Hematopoietic multipotent progenitor cell treated with erythropoietin and hydrocortisone succinate and interleukin-3 and kit ligand, for 15 days (in vitro differentiated cells): ENCODE results near the gene TRIOBP.
"Not testable (repeated sequence)": the region's sequence is repeated elsewhere in the genome, so short reads cannot be mapped to it uniquely, and the experiment has no call there.

Source experiments
- DNase-seq: peaks from one replicate; pipeline ENCODE4 v3.0.0-alpha.2; 2015; ENCODE audit warnings: low spot score

TRIOBP gene, protein sequence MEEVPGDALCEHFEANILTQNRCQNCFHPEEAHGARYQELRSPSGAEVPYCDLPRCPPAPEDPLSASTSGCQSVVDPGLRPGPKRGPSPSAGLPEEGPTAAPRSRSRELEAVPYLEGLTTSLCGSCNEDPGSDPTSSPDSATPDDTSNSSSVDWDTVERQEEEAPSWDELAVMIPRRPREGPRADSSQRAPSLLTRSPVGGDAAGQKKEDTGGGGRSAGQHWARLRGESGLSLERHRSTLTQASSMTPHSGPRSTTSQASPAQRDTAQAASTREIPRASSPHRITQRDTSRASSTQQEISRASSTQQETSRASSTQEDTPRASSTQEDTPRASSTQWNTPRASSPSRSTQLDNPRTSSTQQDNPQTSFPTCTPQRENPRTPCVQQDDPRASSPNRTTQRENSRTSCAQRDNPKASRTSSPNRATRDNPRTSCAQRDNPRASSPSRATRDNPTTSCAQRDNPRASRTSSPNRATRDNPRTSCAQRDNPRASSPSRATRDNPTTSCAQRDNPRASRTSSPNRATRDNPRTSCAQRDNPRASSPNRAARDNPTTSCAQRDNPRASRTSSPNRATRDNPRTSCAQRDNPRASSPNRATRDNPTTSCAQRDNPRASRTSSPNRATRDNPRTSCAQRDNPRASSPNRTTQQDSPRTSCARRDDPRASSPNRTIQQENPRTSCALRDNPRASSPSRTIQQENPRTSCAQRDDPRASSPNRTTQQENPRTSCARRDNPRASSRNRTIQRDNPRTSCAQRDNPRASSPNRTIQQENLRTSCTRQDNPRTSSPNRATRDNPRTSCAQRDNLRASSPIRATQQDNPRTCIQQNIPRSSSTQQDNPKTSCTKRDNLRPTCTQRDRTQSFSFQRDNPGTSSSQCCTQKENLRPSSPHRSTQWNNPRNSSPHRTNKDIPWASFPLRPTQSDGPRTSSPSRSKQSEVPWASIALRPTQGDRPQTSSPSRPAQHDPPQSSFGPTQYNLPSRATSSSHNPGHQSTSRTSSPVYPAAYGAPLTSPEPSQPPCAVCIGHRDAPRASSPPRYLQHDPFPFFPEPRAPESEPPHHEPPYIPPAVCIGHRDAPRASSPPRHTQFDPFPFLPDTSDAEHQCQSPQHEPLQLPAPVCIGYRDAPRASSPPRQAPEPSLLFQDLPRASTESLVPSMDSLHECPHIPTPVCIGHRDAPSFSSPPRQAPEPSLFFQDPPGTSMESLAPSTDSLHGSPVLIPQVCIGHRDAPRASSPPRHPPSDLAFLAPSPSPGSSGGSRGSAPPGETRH (N-terminal part only)

GRCh38 chr22:37696657-37697537 is at the start of gene TRIOBP:
Gene TRIOBP, plus strand, starts transcription at chr22:37697048. Its CDS starts 4,318 bp downstream, at chr22:37701366.
- peak; percentile 64 for DNase-seq

DNA sequence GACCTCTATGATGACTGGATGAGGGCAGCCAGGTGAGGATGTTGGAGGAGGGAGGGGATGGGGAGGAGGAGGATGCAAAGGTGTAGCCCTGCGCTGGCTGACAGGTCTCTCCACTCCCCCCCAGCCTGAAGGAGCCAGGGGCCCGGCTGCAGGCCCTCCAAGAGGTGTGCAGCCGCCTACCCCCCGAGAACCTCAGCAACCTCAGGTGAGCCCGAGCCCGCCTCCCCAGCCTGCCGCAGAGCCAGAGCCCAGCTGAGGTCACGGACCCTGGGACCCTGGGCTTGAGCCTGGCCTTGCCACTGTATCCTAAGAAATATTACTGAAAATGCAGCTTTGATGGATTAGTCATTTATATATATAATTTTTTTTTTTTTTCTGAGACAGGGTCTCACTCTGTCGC is 49.5 kb upstream of the TRIOBP start:
- no peak for DNase-seq

- DNase-seq, result peak; percentile 80
These were observed 48.9 kb upstream of the TRIOBP start for GRCh38 chr22:37647928-37648327.

DNA sequence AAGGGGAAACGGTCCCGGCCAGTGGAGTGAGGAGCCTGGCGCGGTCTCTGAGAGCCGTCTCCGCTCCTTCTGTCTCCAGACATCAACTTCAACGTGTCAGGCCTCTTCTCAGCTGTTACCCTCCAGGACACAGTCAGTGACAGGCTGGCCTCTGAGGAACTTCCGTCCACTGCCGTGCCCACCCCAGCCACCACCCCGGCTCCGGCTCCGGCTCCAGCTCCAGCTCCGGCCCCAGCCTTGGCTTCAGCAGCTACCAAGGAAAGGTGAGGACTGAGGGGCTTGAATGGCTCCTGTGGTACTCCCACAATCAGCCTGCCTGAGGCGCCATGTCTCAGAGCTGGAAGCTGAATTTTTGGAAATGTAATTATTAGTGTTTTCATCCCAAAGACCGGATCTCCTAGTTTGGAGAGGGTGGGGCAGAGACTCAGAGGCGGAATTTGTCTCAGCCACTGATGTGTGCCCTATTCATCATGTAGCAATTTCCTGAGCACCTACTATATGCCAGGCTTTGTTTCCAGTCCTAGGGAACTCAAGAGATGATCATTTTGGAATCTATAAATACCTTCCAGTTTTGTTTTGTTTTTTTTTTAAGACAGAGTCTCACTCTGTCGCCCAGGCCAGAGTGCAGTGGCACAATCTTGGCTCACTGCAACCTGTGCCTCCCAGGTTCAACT is 46.2 kb upstream of the TRIOBP start:
- no peak for DNase-seq

DNA sequence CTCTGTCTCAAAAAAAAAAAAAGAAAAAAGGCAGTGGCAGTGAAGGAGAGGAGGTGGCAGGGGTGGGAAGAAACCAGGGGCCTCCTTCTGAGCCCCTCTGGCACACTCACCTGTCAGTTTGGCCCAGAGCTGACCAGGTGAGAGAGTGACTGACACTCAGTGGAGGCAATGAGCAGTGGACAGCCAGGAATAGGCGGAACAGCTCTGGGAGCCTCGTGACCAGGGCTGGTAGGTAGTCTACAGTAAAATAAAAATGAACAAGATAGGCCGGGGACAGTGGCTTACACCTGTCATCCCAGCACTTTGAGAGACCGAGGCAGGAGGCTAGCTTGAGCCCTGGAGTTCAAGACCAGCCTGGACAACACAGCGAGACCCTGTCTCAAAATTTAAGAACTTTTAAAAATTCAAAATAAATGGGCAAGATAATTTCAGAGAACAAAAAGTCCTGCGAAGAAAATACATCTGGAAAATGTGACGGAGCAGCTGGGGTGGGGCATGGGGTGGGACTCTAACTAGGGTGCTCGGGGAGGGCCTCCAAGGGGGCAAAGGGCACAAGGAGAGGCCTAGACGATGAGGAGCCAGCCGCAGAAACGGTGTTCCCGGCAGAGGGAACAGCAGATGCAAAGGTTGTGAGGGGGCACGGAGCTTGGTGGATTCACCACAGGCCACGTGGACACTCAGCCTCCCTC is 42.1 kb upstream of the TRIOBP start:
- no peak for DNase-seq

GRCh38 chr22:37655252-37655563 is 41.6 kb upstream of the TRIOBP start:
- no peak for DNase-seq

DNA sequence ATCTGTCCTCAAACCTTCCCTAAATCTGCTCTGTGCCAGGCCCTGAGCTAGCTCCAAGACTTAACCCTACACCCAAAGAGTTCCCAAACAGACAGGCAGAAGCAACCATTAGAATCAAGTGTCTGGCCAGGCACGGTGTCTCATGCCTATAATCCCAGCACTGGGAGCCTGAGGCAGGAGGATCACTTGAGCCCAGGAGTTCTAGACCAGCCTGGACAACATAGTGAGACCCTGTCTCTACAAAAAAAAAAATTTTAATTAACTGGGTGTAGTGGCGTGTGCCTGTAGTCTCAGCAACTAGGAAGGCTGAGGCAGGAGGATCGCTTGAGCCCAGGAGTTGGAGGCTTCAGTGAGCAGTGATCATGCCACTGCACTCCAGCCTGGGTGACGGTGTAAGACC is 40.3 kb upstream of the TRIOBP start:
- DNase-seq, result not testable (repeated sequence)

GRCh38 chr22:37657590-37658132 is 39.2 kb upstream of the TRIOBP start:
- DNase-seq, result no peak

GRCh38 chr22:37658133-37659065 is 38.4 kb upstream of the TRIOBP start, which contains the start of gene PDXP:
Gene PDXP, plus strand, starts transcription at chr22:37658723. Its CDS starts 60 bp downstream, at chr22:37658783.
- DNase-seq, result peak; percentile 98

- DNase-seq, result no peak
These were observed 37.6 kb upstream of the TRIOBP start for GRCh38 chr22:37659066-37659896.

DNA sequence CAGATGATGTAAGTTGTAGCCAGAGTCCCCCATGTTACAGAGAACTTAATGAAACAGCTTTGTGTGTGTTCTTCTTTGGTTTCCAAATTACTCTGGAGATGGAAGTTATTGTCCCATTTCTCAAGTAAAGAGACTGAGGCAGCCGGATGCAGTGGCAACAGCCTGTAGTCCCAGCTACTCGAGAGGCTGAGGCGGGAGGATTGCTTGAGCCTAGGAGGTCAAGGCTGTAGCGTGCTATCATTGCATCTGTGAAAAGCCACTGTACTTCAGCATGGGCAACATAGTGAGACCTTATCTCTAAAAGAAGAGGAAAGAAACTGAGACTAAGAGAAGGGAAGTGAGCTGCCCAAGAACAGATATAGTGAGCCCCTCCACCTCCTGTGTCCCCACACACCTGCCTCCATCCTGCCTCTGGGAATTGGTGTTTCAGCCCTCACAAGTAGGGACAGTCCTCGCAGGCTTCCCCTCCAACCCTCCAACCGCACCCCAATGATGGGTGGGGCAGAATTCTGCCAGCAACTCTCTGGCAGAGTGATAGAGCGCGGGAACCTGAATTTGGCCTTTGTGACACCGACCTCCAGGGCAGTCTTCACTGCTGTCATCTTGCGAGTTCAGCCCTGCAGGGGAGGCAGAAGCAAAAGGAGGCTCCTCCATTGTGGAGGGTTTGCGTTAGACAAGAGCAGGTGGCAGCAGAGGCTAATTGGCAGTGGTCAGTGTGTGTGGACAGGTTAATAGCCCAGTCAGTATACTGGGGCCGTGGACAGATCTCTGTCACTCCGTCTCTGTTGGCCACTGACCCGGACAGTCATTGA is 36.7 kb upstream of the TRIOBP start:
- DNase-seq, result peak; percentile 53

GRCh38 chr22:37660709-37661045 is 36.2 kb upstream of the TRIOBP start:
- DNase-seq, result no peak

DNA sequence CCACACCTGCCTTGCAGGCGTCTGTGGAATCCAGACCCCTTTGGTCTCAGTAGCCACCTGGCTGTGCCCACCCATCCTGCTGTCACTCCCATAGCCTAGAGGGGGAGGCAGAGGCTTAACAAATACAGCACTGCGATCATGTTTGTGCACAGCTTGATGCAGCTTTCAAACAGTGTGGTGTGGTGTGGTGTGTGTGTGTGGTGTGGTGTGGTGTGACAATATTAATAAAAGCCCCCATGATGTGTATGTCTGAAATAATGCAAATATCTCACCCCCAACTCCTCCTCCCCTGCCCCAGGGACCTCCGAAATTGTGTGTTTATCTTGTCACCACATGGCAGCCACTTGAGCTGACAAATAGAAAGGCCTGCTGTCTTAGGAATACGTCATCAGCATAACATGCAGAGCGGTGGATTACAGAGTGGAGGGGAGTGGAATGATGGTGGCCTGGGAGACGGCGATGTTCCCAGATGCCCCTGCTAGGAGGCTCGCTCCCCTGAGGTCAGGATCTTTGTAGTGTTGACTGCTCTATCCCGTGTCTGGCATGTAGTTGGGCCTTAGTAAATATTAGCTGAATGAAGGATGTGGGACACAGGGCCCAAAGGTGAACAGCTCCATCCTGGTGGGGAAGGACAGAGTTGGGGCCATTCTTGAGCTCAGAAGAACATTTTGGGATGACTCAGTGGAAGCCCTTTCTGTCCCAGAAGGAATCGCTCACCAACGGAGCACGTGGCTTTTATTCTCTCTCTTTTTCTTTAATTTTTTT is 35.5 kb upstream of the TRIOBP start:
- DNase-seq, result no peak

DNA sequence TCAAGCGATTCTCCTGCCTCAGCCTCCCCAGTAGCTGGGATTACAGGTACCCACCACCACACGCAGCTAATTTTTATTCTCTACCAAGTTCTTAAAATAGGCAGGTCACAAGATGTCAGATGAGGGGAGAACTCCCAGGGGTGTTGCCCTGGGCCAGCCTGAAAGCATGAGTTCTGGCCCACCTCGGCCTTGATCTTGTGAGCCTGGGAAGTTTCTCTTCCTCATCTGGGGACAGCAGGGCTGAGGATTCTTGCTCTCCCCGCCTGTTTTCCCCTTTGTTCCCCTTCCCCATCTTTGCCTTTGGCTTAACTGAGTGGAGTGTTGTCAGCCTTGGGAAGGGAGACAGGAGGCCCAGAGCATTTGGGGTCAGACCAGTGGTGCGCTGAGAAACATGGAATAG is 34.8 kb upstream of the TRIOBP start:
- DNase-seq, result no peak

GRCh38 chr22:37663521-37664140 is 33.2 kb upstream of the TRIOBP start:
- no peak for DNase-seq
